ENCODE results near the gene ZNF518A. TPM values are rescaled to one million over a fixed set of nuclear protein-coding genes. Genes with fewer than 3 reads are reported as not detected.

Gene ZNF518A
- total RNA-seq, 1 donor from 2014 or later = 33.7 TPM

- no peak overlapping the region for H3K27ac Mint-ChIP-seq
- H3K36me3 Mint-ChIP-seq = peaks cover 34% of the 10 kb centered on the region
- DNase-seq (ENCODE audit: extremely low spot score, unreplicated experiment) = no peak
Observed at GRCh38 chr10:96136810-96137209, 6.7 kb downstream of the ZNF518A start.

DNA sequence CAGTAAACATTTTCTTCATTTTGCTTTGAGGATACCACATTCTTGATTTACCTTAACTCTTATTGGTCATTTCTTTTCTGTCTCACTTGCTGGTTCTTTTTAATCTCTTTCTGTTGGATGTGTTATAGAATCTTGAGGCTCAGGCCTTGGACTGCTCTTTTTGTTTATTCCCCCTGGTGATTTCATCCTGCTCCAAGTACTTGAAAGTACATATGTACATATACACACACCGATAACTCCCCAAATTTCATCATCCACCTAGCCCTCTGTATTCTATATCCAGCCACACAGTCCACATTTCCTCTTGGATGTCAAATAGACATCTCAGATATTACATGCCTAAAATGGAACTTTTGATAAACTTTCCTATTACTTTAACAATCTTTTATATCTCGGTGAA is 7.5 kb downstream of the ZNF518A start:
- no peaks in the 10 kb centered on the region for H3K27me3 Mint-ChIP-seq
- no peaks in the 10 kb centered on the region for H3K4me1 Mint-ChIP-seq (ENCODE audit: unreplicated experiment)
- no peak overlapping the region for H3K27ac Mint-ChIP-seq
- peaks cover 39% of the 10 kb centered on the region for H3K36me3 Mint-ChIP-seq
- H3K4me3 Mint-ChIP-seq = no peak overlapping the region
- no peak for TF ChIP-seq CTCF (conservative IDR thresholded peaks at IDR 0.05)
- no peak for DNase-seq (ENCODE audit: extremely low spot score, unreplicated experiment)
- no peaks in the 10 kb centered on the region for H3K9me3 Mint-ChIP-seq

More at GRCh38 chr10:96136810-96137209, 6.7 kb downstream of the ZNF518A start:
- Mint-ChIP-seq H3K4me1 (ENCODE audit: unreplicated experiment) (peaks cover 4% of the 10 kb centered on the region), H3K4me3 (no peak overlapping the region), H3K27me3 (no peaks in the 10 kb centered on the region), H3K9me3 (no peaks in the 10 kb centered on the region)
- no peak for TF ChIP-seq CTCF (conservative IDR thresholded peaks at IDR 0.05)

DNA sequence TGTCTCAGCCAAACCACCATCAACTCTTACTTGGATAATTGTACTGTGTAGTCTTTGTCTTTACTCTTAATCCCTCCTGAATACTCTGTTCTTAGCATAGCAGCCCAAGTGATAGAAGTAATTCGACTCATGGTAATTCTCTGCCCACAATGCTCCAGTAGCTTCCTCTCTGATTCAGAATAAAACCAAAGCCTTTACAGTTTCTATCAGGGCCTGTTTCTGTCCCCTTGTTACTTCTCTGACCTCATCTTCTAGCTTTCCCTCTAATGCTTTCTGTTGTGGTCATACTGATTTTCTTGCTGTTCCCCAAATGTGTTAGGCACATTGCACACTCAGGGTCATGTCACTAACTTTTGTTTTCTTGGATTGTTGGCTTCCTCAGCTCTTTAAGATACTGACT is 8.0 kb downstream of the ZNF518A start:
- no peak for DNase-seq (ENCODE audit: extremely low spot score, unreplicated experiment)
- no peaks in the 10 kb centered on the region for H3K9me3 Mint-ChIP-seq
- H3K36me3 Mint-ChIP-seq = peaks cover 41% of the 10 kb centered on the region
- H3K4me3 Mint-ChIP-seq = no peak overlapping the region
- TF ChIP-seq CTCF (conservative IDR thresholded peaks at IDR 0.05) = no peak
- H3K4me1 Mint-ChIP-seq (ENCODE audit: unreplicated experiment) = no peaks in the 10 kb centered on the region
- no peaks in the 10 kb centered on the region for H3K27me3 Mint-ChIP-seq
- H3K27ac Mint-ChIP-seq = no peak overlapping the region

DNA sequence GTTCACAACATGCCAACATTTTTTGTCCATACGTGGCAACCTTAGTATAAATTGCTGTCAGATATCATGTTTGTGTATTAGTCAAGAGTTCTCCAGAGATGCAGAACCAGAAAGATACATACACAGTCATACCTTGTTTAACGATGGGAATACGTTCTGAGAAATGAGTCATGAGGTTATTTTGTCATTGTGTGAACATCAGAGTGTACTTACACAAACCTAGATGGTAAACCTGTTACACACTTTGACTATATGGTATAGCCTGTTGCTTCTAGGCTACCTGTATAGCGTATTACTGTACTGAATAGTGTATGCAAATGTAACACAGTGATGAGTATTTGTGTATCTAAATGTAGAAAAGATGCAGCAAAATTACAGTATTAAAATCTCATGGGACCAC is 22.3 kb downstream of the ZNF518A start:
- H3K9me3 Mint-ChIP-seq = no peaks in the 10 kb centered on the region
- DNase-seq (ENCODE audit: extremely low spot score, unreplicated experiment) = no peak
- H3K4me3 Mint-ChIP-seq = no peak overlapping the region
- H3K4me1 Mint-ChIP-seq (ENCODE audit: unreplicated experiment) = peaks cover 4% of the 10 kb centered on the region
- H3K36me3 Mint-ChIP-seq = peaks cover 39% of the 10 kb centered on the region
- H3K27ac Mint-ChIP-seq = no peak overlapping the region
- no peaks in the 10 kb centered on the region for H3K27me3 Mint-ChIP-seq
- no peak for TF ChIP-seq CTCF (conservative IDR thresholded peaks at IDR 0.05)

DNA sequence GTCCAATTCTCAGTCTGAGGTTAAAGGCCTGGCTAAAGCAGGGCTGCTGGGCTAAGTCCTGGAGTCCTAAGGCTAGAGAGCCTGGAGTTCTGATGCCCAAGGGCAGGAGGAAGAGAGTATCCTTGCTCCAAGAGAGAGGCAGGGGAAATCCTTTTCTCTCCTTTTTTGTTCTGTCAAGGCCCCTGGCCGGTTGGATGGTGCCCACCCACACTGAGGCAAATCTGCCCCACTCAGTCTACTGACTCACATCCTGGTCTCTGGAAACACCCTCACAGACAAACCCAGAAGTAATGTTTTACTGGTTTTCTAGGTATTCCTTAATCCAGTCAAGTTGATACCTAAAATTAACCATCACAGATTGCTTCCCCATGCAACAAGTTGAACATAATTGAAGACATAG is 23.0 kb downstream of the ZNF518A start:
- no peak overlapping the region for H3K27ac Mint-ChIP-seq
- H3K27me3 Mint-ChIP-seq = no peaks in the 10 kb centered on the region
- TF ChIP-seq CTCF (conservative IDR thresholded peaks at IDR 0.05) = no peak
- H3K36me3 Mint-ChIP-seq = peaks cover 44% of the 10 kb centered on the region
- H3K4me1 Mint-ChIP-seq (ENCODE audit: unreplicated experiment) = peaks cover 4% of the 10 kb centered on the region
- H3K4me3 Mint-ChIP-seq = no peak overlapping the region
- no peaks in the 10 kb centered on the region for H3K9me3 Mint-ChIP-seq
- DNase-seq (ENCODE audit: extremely low spot score, unreplicated experiment) = no peak

GRCh38 chr10:96165726-96166125 is 35.6 kb downstream of the ZNF518A start:
- no peaks in the 10 kb centered on the region for H3K27me3 Mint-ChIP-seq
- H3K27ac Mint-ChIP-seq = no peak overlapping the region
- no peak overlapping the region for H3K4me3 Mint-ChIP-seq
- no peak for DNase-seq (ENCODE audit: extremely low spot score, unreplicated experiment)
- no peaks in the 10 kb centered on the region for H3K9me3 Mint-ChIP-seq
- peaks cover 23% of the 10 kb centered on the region for H3K36me3 Mint-ChIP-seq
- no peaks in the 10 kb centered on the region for H3K4me1 Mint-ChIP-seq (ENCODE audit: unreplicated experiment)
- no peak for TF ChIP-seq CTCF (conservative IDR thresholded peaks at IDR 0.05)
